Measurements from ENCODE around the gene CCRL2. TPM values are rescaled to one million over a fixed set of nuclear protein-coding genes. Genes with fewer than 3 reads are reported as not detected.
"Not testable (repeated sequence)": the region's sequence is repeated elsewhere in the genome, so short reads cannot be mapped to it uniquely, and the experiment has no call there.

Gene CCRL2
- total RNA-seq, 1 donor from 2014 or later = 1.1 TPM

GRCh38 chr3:46375218-46375617 lies 31.8 kb upstream of the CCRL2 start:
- intact Hi-C loops (cut with DNase I) = loop anchor here (10.0 kb wide), 1 partner anchor 280 kb away; no protein-coding TSS in a partner anchor
- no peak for ATAC-seq (ENCODE audit: poor library complexity)

GRCh38 chr3:46375814-46376213 lies 31.2 kb upstream of the CCRL2 start:
- no peak for DNase-seq
- intact Hi-C loops (cut with DNase I) = loop anchor here (10.0 kb wide), 1 partner anchor 281 kb away; no protein-coding TSS in a partner anchor
- ATAC-seq (ENCODE audit: poor library complexity) = no peak

More at GRCh38 chr3:46375218-46375617, 31.8 kb upstream of the CCRL2 start:
- no peak for DNase-seq

GRCh38 chr3:46378426-46378942 lies 28.6 kb upstream of the CCRL2 start:
- DNase-seq = peak; percentile 78
- ATAC-seq (ENCODE audit: poor library complexity) = peak; percentile 55
- intact Hi-C loops (cut with DNase I) = loop anchor here (10.0 kb wide), 1 partner anchor 284 kb away; no protein-coding TSS in a partner anchor

GRCh38 chr3:46380471-46381221 lies 26.4 kb upstream of the CCRL2 start:
- DNase-seq (no peak), ATAC-seq (ENCODE audit: poor library complexity) (no peak)
- intact Hi-C loops (cut with DNase I) = no loop called here

GRCh38 chr3:46381625-46382024 lies 25.4 kb upstream of the CCRL2 start:
- no peak for ATAC-seq (ENCODE audit: poor library complexity)
- intact Hi-C loops (cut with DNase I) = no loop called here
- no peak for DNase-seq

GRCh38 chr3:46383211-46383950 lies 23.7 kb upstream of the CCRL2 start:
- intact Hi-C loops (cut with DNase I) = no loop called here
- DNase-seq (no peak), ATAC-seq (ENCODE audit: poor library complexity) (no peak)

- intact Hi-C loops (cut with DNase I) = no loop called here
- no peak for ATAC-seq (ENCODE audit: poor library complexity)
- DNase-seq = no peak
Measured at GRCh38 chr3:46383951-46384330, 23.1 kb upstream of the CCRL2 start.

- intact Hi-C loops (cut with DNase I) = no loop called here
- ATAC-seq (ENCODE audit: poor library complexity) (no peak), DNase-seq (no peak)
Measured at GRCh38 chr3:46386205-46386604, 20.9 kb upstream of the CCRL2 start.

GRCh38 chr3:46388847-46389246 lies 18.2 kb upstream of the CCRL2 start:
- intact Hi-C loops (cut with DNase I); ATAC-seq (ENCODE audit: poor library complexity): not testable (repeated sequence)

GRCh38 chr3:46389306-46389705 lies 17.8 kb upstream of the CCRL2 start:
- no peak for ATAC-seq (ENCODE audit: poor library complexity)
- intact Hi-C loops (cut with DNase I) = no loop called here
- no peak for DNase-seq

More at GRCh38 chr3:46388847-46389246, 18.2 kb upstream of the CCRL2 start:
- DNase-seq = not testable (repeated sequence)

GRCh38 chr3:46391526-46391925 lies 15.5 kb upstream of the CCRL2 start:
- ATAC-seq (ENCODE audit: poor library complexity); DNase-seq; intact Hi-C loops (cut with DNase I): not testable (repeated sequence)

- intact Hi-C loops (cut with DNase I) = no loop called here
Measured at GRCh38 chr3:46393011-46393410, 14.0 kb upstream of the CCRL2 start.

GRCh38 chr3:46393554-46394434 lies 13.3 kb upstream of the CCRL2 start:
- ATAC-seq (ENCODE audit: poor library complexity) (peak; percentile 78), DNase-seq (no peak)
- intact Hi-C loops (cut with DNase I) = no loop called here

More at GRCh38 chr3:46393011-46393410, 14.0 kb upstream of the CCRL2 start:
- no peak for ATAC-seq (ENCODE audit: poor library complexity)
- DNase-seq = no peak

- DNase-seq (no peak), ATAC-seq (ENCODE audit: poor library complexity) (no peak)
- intact Hi-C loops (cut with DNase I) = no loop called here
Measured at GRCh38 chr3:46395210-46395661, 11.8 kb upstream of the CCRL2 start.

GRCh38 chr3:46395766-46396530 lies 11.1 kb upstream of the CCRL2 start:
- intact Hi-C loops (cut with DNase I) = no loop called here
- DNase-seq = no peak
- ATAC-seq (ENCODE audit: poor library complexity) = no peak

GRCh38 chr3:46397111-46397510 lies 9.9 kb upstream of the CCRL2 start:
- DNase-seq = no peak
- intact Hi-C loops (cut with DNase I) = no loop called here
- peak; percentile 18 for ATAC-seq (ENCODE audit: poor library complexity)

- ATAC-seq (ENCODE audit: poor library complexity) = no peak
Measured at GRCh38 chr3:46398186-46398955, 8.7 kb upstream of the CCRL2 start.

More at GRCh38 chr3:46398186-46398955, 8.7 kb upstream of the CCRL2 start:
- no peak for DNase-seq
- intact Hi-C loops (cut with DNase I) = no loop called here

All from Right ventricle myocardium superior (tissue), 1 donor.